ENCODE measurements around the gene RAET1E.

DNA sequence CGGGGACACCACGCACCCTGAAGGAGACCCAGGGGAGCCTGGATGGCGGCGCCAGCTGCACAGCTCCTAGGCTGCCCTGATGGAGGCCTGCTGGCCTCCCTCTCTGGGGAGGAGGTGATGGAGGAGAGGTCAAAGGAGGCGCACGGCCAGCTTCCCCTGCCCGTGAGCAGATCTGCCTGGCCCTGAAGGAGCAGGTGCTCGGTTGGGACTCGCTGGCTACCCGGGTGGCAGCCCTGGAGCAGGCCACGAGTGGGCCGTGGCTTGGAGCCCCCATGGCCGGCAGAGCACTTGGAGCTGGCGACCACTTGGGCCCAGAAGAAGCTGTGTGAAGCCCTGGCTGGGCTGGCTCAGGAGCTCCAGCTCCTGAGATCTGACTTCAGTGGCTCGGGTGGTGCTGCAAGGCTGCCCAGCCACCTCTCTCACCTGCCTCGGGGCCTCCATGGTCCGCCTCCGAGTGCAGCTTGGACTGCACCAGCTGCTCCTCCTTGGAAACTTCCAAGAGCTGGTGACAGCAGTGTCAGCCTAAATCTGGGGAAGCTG lies 7.5 kb upstream of the RAET1E start:
- TF ChIP-seq ZNF274 (IDR thresholded peaks at IDR 0.05; ENCODE audit: low read depth, low read length), result no peak
- no peak for TF ChIP-seq SUZ12 (IDR thresholded peaks at IDR 0.05; ENCODE audit: extremely low read depth, insufficient read depth, insufficient read length)
- TF ChIP-seq YY1 (IDR thresholded peaks at IDR 0.05; ENCODE audit: insufficient read depth, insufficient read length), result no peak

Data from NT2/D1 (cell line).